NCI-H1092 treated with DMSO at 0.1 percent for 48 hours (cell line): ENCODE measurements around the gene CAPS2.

Experiments
- DNase-seq: peaks from one replicate; lab custom pipeline; 2025; lab: John Stamatoyannopoulos, UW

The CAPS2 gene

DNA sequence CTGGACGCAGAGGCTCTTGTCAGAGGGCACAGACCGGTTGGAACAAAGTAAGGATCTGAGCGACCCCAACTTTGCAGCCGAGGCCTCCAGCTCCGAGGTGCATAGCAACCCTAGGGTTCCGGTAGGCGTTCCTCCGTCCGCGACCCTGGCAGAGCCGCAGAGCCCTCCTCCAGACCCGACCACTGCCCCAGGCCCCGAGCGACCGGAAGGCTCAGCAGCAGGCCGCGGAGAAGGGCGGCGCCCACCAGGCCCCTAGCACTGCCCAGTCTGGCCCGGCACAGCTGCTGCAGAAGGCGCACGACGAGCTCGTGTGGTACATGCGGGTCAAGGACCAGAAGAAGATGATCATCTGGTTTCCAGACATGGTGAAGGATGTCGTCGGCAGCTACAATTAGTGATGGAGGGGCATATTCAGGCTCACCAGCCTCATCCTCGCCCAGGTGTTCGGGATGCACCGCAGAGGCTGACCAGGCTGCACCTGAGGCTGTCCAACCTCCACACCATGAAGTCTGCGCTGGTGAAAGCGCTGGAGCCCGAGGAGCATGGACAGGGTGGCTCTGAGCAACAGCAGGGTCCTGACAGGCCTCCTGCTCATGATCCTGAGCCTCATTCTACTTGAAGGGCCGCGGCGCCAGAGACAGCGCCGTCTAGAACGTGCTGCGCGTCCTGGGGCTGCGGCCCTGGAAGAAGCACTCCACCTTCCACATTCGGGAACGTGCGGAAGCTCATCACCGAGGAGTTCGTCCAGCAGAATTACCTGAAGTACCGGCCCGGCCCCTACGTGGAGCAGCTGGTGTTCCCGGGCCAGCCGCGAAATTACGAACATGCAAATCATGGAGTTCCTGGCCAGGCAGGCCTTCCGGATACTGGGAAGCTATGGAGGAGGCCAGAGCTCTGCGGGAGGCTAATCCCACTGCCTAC lies 24.5 kb downstream of the CAPS2 start:
- no peak for DNase-seq

DNA sequence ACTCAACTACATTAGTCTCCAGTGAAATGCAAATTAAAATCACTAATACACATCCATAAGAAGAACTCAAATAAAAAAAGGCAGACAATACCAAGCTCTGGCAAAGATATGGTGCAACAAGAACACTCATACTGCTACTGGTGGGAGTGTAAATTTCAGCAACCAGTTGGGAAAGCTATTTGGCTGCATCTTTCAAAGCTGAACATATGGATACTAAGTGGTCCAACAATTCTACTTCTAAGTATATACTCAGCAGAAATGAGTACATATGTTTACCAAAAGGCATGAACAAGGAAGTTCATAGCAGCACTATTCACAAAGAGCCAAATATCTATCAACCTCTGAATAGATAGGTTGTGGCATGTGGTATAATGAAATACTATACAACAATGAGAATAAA lies 27.3 kb downstream of the CAPS2 start:
- no peak for DNase-seq

DNA sequence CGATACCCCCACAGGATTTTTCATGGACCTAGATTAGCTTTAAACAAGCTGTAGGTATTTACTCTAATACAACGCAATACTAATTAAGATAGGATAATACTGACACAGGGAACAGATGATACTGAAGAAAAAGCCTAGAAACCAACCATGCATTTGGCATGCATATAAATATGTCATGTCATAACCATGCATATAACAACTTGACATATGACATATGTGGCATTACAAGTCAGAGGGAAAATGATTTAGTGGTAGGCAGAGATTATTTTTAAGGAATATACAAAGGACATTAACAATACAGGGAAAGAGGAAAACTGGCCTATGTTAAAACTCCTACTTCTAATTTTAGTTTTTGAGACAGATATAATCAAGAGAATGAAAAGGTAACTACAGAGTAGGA lies 27.9 kb downstream of the CAPS2 start:
- DNase-seq = no peak

DNA sequence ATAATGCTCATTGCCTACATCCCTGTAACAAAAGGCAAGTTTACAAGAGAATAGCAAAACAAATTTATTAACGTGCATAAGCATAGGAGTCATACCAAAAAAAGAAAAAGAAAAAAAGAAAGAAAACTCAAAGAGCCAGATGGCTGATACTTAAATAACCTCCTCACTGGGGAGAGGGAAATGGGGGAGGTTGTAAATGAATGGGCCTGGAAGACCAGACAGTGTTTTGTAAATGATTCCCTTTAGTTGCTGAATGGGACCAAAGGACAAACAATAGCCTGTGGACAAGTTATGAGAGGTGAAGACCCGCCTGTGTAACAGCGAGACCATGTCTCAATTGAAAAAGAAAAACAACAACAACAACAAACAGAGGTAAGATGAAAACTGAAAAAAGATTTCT lies 35.3 kb downstream of the CAPS2 start:
- no peak for DNase-seq

DNA sequence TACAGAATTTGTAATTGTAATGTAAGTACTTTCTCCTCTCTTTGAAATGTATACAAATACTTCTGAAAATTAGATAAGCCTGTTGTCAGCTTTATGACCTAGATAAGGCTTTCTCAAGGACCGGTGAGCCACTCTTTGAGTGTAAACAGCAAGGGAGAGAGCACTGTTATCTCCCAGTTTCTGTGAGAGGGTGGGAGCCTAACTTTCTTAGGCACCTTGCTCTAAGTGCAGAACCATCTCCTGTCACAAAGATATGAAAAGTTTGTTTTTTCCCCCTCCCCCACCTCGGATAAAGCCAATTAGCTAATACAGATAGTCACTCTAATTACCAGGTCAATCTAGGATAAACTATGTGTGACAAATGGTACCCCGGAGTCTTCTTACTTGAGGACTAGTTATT lies 35.8 kb downstream of the CAPS2 start:
- DNase-seq = no peak

DNA sequence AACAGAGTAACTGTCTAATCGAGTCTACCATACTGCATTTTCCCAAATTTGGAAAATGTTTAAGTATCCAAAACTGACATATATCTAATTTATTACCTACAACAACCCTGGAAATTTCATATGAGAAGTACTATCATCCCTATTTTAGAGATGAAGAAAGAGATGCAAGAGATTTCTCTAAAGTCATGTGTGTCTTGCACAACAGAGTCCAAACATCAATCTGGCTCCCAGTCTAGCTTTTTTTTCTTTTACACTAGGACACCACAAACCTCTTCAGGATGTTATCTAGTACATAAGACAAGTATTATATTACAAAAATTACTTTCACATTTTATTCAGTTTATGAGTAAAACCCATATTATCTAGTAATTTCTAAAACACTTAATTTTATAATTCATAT lies 39.1 kb downstream of the CAPS2 start:
- DNase-seq = no peak

DNA sequence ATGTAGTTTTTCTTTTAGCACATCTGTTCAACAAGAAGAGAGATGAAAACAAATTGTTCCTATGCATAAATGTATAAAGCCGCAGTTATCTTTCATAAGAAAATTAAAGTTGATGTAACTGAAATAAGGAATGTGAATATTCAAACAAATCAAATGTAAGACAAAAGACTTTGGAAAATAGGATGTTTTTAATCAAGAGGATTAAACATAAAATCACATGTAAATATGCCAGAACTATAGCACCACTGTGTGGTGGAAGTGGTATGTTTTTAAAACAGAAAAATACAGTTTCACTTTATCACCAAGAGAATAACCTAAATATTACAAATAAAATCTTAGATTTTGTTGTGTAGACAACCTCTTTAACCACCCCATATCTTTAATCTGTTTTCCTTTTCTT lies 40.4 kb downstream of the CAPS2 start:
- no peak for DNase-seq

DNA sequence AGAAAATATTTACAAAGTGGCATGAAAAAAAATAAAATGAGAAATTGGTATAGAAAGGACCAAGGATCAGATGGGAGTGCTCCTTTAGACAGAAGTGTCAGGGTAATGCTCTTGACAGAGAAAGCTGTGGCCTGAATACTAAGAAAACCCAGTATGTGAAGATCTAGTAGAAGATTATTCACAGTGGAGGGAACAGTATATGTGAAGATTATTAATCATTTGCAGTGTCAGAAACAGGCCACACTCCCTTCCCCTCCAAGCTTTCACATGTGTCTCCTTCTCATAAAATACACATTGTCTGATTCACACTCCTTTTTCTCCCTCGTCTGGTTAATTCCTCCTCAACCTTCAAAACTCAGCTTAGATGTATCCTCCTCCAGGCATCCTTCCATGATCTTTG lies 41.3 kb downstream of the CAPS2 start:
- no peak for DNase-seq

DNA sequence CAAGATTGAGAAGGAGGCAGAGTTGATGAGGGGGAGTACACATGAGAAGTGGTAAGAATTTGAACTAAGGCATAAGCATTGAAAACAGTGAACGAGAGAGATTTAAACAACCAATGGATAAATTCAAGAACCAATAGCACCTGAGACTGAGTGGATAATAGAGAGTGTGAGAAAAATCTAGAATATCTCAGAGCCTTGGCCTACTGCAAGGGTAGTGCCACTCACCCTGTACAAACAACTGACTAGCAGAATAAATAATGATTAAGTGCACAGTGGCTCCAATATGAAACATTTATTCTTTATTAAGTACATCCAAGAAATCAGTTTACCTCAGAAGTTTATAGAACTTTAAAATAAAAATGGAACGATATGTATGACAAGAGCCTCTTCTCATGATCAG lies 54.4 kb downstream of the CAPS2 start:
- DNase-seq = no peak

DNA sequence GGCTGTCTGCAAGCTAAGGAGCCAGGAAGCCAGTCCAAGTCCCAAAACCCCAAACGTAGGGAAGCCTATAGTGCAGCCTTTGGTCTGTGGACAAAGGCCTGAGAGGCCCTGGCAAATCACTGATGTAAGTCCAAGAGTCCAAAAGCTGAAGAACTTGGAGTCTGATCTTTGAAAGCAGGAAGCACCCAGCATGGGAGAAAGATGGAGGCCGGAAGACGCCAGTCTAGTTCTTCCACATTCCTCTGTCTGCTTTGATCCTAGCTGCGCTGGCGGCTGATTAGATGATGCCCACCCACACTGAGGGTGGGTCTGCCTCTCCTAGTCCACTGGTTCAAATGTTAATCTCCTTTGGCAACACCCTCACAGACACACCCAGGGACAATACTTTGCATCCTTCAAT lies 58.5 kb downstream of the CAPS2 start:
- no peak for DNase-seq

DNA sequence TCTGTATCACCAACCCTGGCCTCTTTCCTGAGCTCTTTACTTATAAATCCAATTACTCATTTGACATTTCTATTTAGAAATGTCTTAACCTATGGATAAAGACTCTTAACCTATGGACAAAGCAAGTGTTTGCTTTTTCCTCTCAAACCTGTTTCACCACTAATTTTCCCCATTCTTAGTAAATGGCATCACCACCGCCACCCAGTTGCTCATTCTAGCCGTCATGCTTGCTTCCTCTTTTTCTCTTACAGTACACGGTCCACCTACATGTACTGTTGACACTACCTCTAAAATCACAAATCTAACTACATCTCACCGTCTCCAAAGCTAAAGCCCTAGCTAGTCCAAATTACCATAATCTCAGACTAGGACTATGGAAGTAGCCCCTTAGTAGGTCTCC lies 60.0 kb downstream of the CAPS2 start:
- no peak for DNase-seq

DNA sequence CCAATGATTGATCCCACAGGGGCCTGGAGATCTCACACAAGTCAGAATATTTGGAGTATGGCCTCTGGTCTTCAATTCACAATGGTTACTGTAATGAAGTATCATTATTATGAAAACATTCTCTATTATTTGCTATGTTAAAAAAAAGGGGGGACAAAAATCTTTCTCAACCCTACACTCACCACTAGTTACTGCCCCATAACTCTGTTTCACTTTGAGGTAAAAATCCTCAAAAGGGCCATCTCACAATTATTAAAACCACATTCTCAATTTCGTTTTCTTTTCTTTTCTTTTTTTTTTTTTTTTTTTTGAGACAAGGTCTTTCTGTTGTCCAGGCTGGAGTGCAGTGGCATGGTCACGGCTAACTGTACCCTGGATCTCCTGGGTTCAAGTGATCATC lies 60.9 kb downstream of the CAPS2 start:
- DNase-seq = no peak

DNA sequence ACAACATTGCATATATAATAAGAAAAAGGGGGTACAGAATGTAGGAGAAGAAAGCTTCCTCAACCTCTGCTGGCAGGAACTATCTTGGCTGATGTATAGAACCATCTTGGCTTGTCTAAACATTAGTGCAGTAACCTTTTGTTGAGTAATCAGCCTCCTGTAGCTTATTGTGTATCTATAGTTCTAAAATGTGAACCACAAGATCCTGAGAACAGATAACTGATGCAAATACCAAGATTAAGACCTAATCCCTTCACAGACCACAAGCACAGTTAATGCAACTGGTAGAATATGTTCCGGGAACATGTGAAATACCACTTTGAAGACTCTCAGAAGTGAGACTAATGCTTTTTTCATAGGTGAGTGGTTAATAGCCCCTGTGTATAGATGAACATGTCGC lies 69.8 kb downstream of the CAPS2 start:
- DNase-seq = no peak

DNA sequence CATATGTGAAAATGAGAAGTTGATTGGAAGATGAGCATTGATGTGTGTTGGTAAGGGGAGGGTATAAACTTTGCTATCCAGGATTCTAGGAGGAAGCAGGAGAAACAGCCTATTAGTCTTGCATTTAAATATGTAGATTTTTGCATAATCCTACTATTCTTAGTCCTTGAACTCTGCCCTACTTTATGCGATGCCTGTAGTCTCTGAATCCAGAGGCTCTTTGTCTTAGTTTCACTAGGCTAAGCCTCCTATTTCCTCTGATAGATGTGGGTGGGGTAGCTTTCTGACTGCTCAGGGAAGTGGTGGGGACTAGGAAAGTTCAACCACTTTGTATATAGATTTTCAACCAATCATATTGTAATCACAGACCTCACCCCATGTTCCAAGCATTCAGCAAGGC lies 71.0 kb downstream of the CAPS2 start:
- DNase-seq = no peak

DNA sequence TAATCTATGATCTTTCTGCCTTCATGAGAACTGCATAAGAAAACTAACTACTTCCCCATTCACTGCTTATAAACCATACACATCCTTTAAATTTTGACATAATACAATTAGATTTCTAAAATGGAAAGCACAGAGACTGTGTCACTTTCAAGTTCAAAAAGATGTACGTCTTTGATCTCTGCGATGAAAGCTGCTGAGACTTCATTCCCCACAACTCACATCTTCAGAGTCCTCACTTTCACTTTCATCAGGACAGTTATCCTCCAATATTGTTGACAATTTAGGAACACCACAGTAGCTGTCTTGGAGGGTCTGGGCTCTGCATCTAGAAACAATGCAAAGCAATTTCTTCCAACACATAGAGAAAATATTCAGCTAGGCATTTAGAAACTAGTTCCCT lies 72.6 kb downstream of the CAPS2 start:
- no peak for DNase-seq

DNA sequence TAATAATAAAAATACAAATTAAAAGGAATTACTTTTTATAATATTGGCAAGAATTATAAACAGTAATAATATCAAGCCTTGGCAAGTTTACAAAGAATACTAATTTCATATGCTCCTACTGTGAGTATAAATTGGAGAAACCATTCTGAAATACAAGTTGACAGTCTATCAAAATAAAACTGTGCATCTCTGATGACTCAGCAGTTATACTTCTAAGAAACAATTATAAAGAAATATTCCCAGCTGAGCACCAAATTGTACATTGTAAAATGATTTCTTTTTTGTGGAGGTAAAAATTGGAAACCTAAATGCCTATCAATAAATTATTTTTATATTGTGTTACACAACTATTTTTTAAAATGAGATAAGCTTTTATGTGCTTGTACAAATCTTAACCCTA lies 85.0 kb downstream of the CAPS2 start:
- no peak for DNase-seq

DNA sequence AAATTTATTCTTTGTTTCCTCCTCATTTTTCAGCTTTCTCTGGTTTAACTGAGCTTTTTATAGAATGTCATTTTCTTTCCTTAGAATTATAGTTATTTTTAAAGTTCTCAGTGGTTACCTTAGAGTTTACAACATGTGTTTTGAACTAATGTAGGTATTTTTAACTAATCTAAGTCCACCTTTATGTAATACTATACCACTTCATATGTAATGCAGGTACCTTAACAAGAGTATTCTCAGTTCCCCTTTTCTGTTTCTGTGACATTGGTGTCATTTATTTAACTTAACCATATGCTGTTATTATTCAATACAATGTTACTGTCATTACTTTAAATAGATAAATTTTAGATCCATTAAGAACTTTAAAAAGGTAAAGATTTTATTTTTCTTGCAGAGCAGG lies 90.1 kb downstream of the CAPS2 start:
- DNase-seq = no peak

DNA sequence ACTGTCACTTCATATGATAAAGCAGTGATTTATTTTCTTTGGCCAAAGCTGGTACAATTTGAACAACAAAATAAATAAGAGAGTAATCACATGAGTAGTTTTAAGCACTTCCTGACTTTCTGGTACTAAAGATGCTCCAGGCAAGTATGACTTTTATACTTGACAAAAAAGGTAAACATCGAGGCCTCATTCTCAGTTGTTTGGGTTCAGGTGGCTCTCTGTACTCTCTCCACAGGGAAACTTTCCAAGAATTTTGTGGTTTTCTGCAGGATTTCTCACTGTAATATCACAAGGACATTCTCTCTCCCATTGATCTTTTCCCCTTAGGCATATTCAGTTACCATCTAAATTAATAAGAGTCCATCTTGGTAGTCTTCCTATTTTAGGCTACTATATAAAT lies 93.9 kb downstream of the CAPS2 start:
- no peak for DNase-seq

DNA sequence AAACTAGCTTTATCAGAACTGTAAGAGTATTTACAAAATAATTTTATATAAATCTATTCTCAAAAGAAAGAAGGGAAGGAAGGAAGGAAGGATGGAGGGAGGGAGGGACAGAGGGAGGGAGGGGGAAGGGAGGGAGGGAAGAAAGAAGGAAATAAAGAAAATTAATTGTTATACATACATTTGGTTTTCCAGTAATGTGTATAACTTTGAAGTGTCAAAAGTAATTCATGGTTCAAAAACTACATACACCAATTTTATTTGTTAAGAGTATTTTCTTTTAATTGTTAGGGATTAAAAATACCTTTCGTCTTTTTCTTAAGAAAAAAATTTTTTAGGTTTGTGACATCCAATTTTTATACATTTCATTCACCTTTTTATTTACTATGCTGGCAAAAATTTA lies 103.0 kb downstream of the CAPS2 start:
- DNase-seq = no peak
